ENCODE results near the gene SIL1. TPM values are rescaled to one million over a fixed set of nuclear protein-coding genes. Genes with fewer than 3 reads are reported as not detected.
A peak's percentile ranks its signal among the peaks of the same experiment; 100 is the strongest.

Gene SIL1
- total and polyA plus RNA-seq, 2 of the 13 experiments (the other 11 are each of a cell fraction or from before 2014, with no cell fraction given): 26.0 to 30.0 TPM

DNA sequence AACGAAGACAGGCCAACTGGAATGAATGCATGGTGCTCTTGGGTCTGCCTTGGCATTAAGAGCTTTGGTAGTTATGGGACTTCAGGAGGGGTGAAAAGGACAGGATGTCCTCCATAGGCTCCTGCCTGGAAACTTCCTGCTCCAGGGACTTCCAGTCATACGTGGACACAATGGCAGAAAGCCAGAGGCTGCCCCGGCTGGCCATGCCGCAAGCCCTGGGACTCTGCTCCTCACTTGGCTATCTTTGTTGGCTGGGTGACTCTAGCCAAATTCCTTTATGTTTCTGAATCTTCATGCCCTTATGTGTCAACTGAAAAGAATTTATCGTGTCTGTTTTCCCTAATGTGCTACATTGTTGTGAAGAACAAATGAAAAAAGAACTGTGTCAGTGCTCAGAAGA, 136.9 kb downstream of the SIL1 start:
- BruUV-seq (replicated peaks): no TSS peak
- ChIA-PET POLR2A (no interaction called here), CTCF (ENCODE audit: low intra/inter-chr PET ratio, low total read pairs) (no interaction called here)
- Histone ChIP-seq H3K9ac (ENCODE audit: insufficient read depth, low read depth, low read length) (no peak overlapping the region), H3K9me3 (ENCODE audit: low read length) (no peaks in the 10 kb centered on the region), H2AFZ (ENCODE audit: low read length) (no peak overlapping the region), H3K27ac (ENCODE audit: extremely low read length, insufficient read depth, low read length) (no peak overlapping the region), H3K27me3 (ENCODE audit: control insufficient read depth in 1 of 2, insufficient read depth in 2 of 2, low read length in 2 of 2) (no peaks in the 10 kb centered on the region), H3K4me2 (ENCODE audit: low read depth, low read length) (no peak overlapping the region), H3K4me1 (ENCODE audit: insufficient read depth, low read length) (peaks cover 18% of the 10 kb centered on the region), H3K79me2 (ENCODE audit: insufficient read depth, low read length) (no peaks in the 10 kb centered on the region), H3K4me3 (replicated peaks in 1 of 3; ENCODE audit: insufficient read depth in 1 of 3, low read depth in 2 of 3, low read length in 3 of 3) (no peak overlapping the region), H3K36me3 (replicated peaks in 1 of 2; ENCODE audit: control insufficient read depth in 1 of 2, insufficient read depth in 2 of 2, low read length in 2 of 2) (no peaks in the 10 kb centered on the region), H4K20me1 (ENCODE audit: insufficient read depth, low read length) (no peaks in the 10 kb centered on the region)
- in situ Hi-C loops (cut with HindIII; ENCODE audit: extremely low pct_ligation_motif_present, low pct_unique_long_range_greater_than_20kb) (no loop called here), intact Hi-C loops (cut with micrococcal nuclease; ENCODE audit: unreplicated experiment) (no loop called here)
- no peak for ATAC-seq
- FAIRE-seq: no peak
- DNase-seq (ENCODE audit: low spot score): peak; percentile 10
- 95% methylated on average over 4 of the region's 5 CpGs for WGBS (ENCODE audit: low lambda C conversion rate)
- TF ChIP-seq BRD4 (CRISPR knock-in tag; IDR thresholded peaks at IDR 0.05): no peak
- no peak for TF ChIP-seq NFE2L1 (CRISPR knock-in tag; IDR thresholded peaks at IDR 0.05; ENCODE audit: borderline replicate concordance)
- no peak for TF ChIP-seq ZNF879 (CRISPR knock-in tag; IDR thresholded peaks at IDR 0.05)
- no peak for TF ChIP-seq JUN (CRISPR knock-in tag; IDR thresholded peaks at IDR 0.05)
- no peak for TF ChIP-seq MTA3 (CRISPR knock-in tag; IDR thresholded peaks at IDR 0.05)
- TF ChIP-seq ZIK1 (CRISPR knock-in tag; IDR thresholded peaks at IDR 0.05; ENCODE audit: borderline replicate concordance, low read depth): no peak
- TF ChIP-seq, protein P1, sequence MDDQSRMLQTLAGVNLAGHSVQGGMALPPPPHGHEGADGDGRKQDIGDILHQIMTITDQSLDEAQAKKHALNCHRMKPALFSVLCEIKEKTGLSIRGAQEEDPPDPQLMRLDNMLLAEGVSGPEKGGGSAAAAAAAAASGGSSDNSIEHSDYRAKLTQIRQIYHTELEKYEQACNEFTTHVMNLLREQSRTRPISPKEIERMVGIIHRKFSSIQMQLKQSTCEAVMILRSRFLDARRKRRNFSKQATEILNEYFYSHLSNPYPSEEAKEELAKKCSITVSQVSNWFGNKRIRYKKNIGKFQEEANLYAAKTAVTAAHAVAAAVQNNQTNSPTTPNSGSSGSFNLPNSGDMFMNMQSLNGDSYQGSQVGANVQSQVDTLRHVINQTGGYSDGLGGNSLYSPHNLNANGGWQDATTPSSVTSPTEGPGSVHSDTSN (CRISPR knock-in tag; IDR thresholded peaks at IDR 0.05; ENCODE audit: borderline replicate concordance): no peak

GRCh38 chr5:139058121-139058520, 140.0 kb downstream of the SIL1 start:
- POLR2A ChIA-PET: no interaction called here
- 84% methylated on average over 2 of the region's 2 CpGs for WGBS (ENCODE audit: low lambda C conversion rate)
- no peak for FAIRE-seq

More at GRCh38 chr5:139058121-139058520, 140.0 kb downstream of the SIL1 start:
- ATAC-seq (no peak), DNase-seq (ENCODE audit: low spot score) (no peak)
- in situ Hi-C loops (cut with HindIII; ENCODE audit: extremely low pct_ligation_motif_present, low pct_unique_long_range_greater_than_20kb) (no loop called here), intact Hi-C loops (cut with micrococcal nuclease; ENCODE audit: unreplicated experiment) (no loop called here)
- BruUV-seq (replicated peaks): no TSS peak
- no peaks in the 10 kb centered on the region for H3K36me3 ChIP-seq (replicated peaks in 1 of 2; ENCODE audit: control insufficient read depth in 1 of 2, insufficient read depth in 2 of 2, low read length in 2 of 2)
- H3K4me2 ChIP-seq (ENCODE audit: low read depth, low read length): no peak overlapping the region
- H4K20me1 ChIP-seq (ENCODE audit: insufficient read depth, low read length): no peaks in the 10 kb centered on the region
- no peaks in the 10 kb centered on the region for H3K9me3 ChIP-seq (ENCODE audit: low read length)
- no peak overlapping the region for H3K9ac ChIP-seq (ENCODE audit: insufficient read depth, low read depth, low read length)
- H2AFZ ChIP-seq (ENCODE audit: low read length): no peak overlapping the region
- peaks cover 16% of the 10 kb centered on the region for H3K4me1 ChIP-seq (ENCODE audit: insufficient read depth, low read length)
- no peak overlapping the region for H3K4me3 ChIP-seq (replicated peaks in 1 of 3; ENCODE audit: insufficient read depth in 1 of 3, low read depth in 2 of 3, low read length in 3 of 3)
- no peak overlapping the region for H3K27ac ChIP-seq (ENCODE audit: extremely low read length, insufficient read depth, low read length)
- CTCF ChIA-PET (ENCODE audit: low intra/inter-chr PET ratio, low total read pairs): no interaction called here
- TF ChIP-seq ZFP36L2 (CRISPR knock-in tag; IDR thresholded peaks at IDR 0.05) (no peak), NFIB (CRISPR knock-in tag; IDR thresholded peaks at IDR 0.05; ENCODE audit: borderline replicate concordance) (no peak), CEBPB (IDR thresholded peaks at IDR 0.05; ENCODE audit: borderline replicate concordance, low read depth, low read length) (peak; percentile 12; the same call in 1 of the 2 replicates), MTF2 (CRISPR knock-in tag; IDR thresholded peaks at IDR 0.05; ENCODE audit: borderline replicate concordance) (no peak)
- TF ChIP-seq, protein P2, sequence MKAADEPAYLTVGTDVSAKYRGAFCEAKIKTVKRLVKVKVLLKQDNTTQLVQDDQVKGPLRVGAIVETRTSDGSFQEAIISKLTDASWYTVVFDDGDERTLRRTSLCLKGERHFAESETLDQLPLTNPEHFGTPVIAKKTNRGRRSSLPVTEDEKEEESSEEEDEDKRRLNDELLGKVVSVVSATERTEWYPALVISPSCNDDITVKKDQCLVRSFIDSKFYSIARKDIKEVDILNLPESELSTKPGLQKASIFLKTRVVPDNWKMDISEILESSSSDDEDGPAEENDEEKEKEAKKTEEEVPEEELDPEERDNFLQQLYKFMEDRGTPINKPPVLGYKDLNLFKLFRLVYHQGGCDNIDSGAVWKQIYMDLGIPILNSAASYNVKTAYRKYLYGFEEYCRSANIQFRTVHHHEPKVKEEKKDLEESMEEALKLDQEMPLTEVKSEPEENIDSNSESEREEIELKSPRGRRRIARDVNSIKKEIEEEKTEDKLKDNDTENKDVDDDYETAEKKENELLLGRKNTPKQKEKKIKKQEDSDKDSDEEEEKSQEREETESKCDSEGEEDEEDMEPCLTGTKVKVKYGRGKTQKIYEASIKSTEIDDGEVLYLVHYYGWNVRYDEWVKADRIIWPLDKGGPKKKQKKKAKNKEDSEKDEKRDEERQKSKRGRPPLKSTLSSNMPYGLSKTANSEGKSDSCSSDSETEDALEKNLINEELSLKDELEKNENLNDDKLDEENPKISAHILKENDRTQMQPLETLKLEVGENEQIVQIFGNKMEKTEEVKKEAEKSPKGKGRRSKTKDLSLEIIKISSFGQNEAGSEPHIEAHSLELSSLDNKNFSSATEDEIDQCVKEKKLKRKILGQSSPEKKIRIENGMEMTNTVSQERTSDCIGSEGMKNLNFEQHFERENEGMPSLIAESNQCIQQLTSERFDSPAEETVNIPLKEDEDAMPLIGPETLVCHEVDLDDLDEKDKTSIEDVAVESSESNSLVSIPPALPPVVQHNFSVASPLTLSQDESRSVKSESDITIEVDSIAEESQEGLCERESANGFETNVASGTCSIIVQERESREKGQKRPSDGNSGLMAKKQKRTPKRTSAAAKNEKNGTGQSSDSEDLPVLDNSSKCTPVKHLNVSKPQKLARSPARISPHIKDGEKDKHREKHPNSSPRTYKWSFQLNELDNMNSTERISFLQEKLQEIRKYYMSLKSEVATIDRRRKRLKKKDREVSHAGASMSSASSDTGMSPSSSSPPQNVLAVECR (CRISPR knock-in tag; IDR thresholded peaks at IDR 0.05; ENCODE audit: borderline replicate concordance): no peak
- TF ChIP-seq, protein P3, sequence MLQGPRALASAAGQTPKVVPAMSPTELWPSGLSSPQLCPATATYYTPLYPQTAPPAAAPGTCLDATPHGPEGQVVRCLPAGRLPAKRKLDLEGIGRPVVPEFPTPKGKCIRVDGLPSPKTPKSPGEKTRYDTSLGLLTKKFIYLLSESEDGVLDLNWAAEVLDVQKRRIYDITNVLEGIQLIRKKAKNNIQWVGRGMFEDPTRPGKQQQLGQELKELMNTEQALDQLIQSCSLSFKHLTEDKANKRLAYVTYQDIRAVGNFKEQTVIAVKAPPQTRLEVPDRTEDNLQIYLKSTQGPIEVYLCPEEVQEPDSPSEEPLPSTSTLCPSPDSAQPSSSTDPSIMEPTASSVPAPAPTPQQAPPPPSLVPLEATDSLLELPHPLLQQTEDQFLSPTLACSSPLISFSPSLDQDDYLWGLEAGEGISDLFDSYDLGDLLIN (CRISPR knock-in tag; IDR thresholded peaks at IDR 0.05; ENCODE audit: borderline replicate concordance): no peak
- H3K79me2 ChIP-seq (ENCODE audit: insufficient read depth, low read length): no peaks in the 10 kb centered on the region
- H3K27me3 ChIP-seq (ENCODE audit: control insufficient read depth in 1 of 2, insufficient read depth in 2 of 2, low read length in 2 of 2): no peaks in the 10 kb centered on the region
